ENCODE measurements around the gene SNRPD1.

Gene SNRPD1

GRCh38 chr18:21652073-21652472 lies 40.0 kb downstream of the SNRPD1 start:
- no peak overlapping the region for H3K27ac ChIP-seq
- H3K4me3 ChIP-seq, result no peak overlapping the region
- no peak for TF ChIP-seq CTCF (IDR thresholded peaks at IDR 0.05)
- no peak for DNase-seq (ENCODE audit: low spot score)

- DNase-seq (ENCODE audit: low spot score), result no peak
- Histone ChIP-seq H3K4me3 (no peak overlapping the region), H3K27ac (no peak overlapping the region)
- TF ChIP-seq CTCF (IDR thresholded peaks at IDR 0.05), result no peak
Measured at GRCh38 chr18:21653361-21653760, 41.2 kb downstream of the SNRPD1 start.

- Histone ChIP-seq H3K27ac (no peak overlapping the region), H3K4me3 (no peak overlapping the region)
- DNase-seq (ENCODE audit: low spot score), result no peak
- no peak for TF ChIP-seq CTCF (IDR thresholded peaks at IDR 0.05)
Measured at GRCh38 chr18:21656402-21656801, 44.3 kb downstream of the SNRPD1 start.

GRCh38 chr18:21660078-21660477 lies 48.0 kb downstream of the SNRPD1 start:
- no peak overlapping the region for H3K27ac ChIP-seq
- no peak for DNase-seq (ENCODE audit: low spot score)
- no peak overlapping the region for H3K4me3 ChIP-seq
- no peak for TF ChIP-seq CTCF (IDR thresholded peaks at IDR 0.05)

- H3K4me3 ChIP-seq, result no peak overlapping the region
- DNase-seq (ENCODE audit: low spot score), result no peak
Measured at GRCh38 chr18:21662581-21662980, 50.5 kb downstream of the SNRPD1 start.

GRCh38 chr18:21663578-21663977 lies 51.5 kb downstream of the SNRPD1 start:
- no peak overlapping the region for H3K4me3 ChIP-seq
- no peak overlapping the region for H3K27ac ChIP-seq
- no peak for TF ChIP-seq CTCF (IDR thresholded peaks at IDR 0.05)
- DNase-seq (ENCODE audit: low spot score), result no peak

More at GRCh38 chr18:21662581-21662980, 50.5 kb downstream of the SNRPD1 start:
- no peak overlapping the region for H3K27ac ChIP-seq
- no peak for TF ChIP-seq CTCF (IDR thresholded peaks at IDR 0.05)

GRCh38 chr18:21664069-21664468 lies 52.0 kb downstream of the SNRPD1 start:
- TF ChIP-seq CTCF (IDR thresholded peaks at IDR 0.05), result no peak
- H3K27ac ChIP-seq, result no peak overlapping the region
- no peak for DNase-seq (ENCODE audit: low spot score)
- H3K4me3 ChIP-seq, result no peak overlapping the region

All from coronary artery (tissue), 2 donors.